H1 (cell line): ENCODE measurements around the gene CPXM2. TPM values are rescaled to one million over a fixed set of nuclear protein-coding genes. Genes with fewer than 3 reads are reported as not detected.

Experiments used
- ATF3 ChIP-seq: IDR thresholded peaks from 2 replicates; pipeline ENCODE4 v1.6.1; 2011; ENCODE audit warnings: low read depth, mild to moderate bottlenecking, low read length; ENCODE audit not compliant: insufficient read depth
- CTCF ChIP-seq, 3 experiments: IDR thresholded peaks; 1 replicate in 2 of 3; 2 replicates in 1 of 3; pipeline versions ENCODE4 v1.5.1 to v1.6.1; 2011; ENCODE audit warnings: low read length in 3 of 3, mild to moderate bottlenecking in 3 of 3, inconsistent platforms in 2 of 3, low read depth in 1 of 3, moderate library complexity in 1 of 3; ENCODE audit not compliant: insufficient read depth in 1 of 3; ENCODE audit errors: control extremely low read depth in 1 of 3
- EGR1 ChIP-seq: IDR thresholded peaks from 2 replicates; pipeline ENCODE4 v1.6.1; 2011; ENCODE audit warnings: low read depth, low read length, borderline replicate concordance
- JUN ChIP-seq: IDR thresholded peaks from 2 replicates; pipeline ENCODE4 v1.6.1; 2011; ENCODE audit warnings: low read depth, mild to moderate bottlenecking, improper control_type of control experiment, low read length
- KDM4A ChIP-seq: IDR thresholded peaks from one replicate; pipeline ENCODE4 v1.7.1; 2012; ENCODE audit warnings: low read depth, mild to moderate bottlenecking, moderate library complexity, low read length, inconsistent platforms; ENCODE audit not compliant: severe bottlenecking
- NANOG ChIP-seq: IDR thresholded peaks from 2 replicates; pipeline ENCODE4 v1.6.1; 2011; ENCODE audit warnings: low read length, low read depth, mild to moderate bottlenecking, inconsistent platforms; ENCODE audit not compliant: insufficient read depth, poor library complexity, severe bottlenecking
- POLR2AphosphoS5 ChIP-seq: IDR thresholded peaks from 2 replicates; pipeline ENCODE4 v1.6.1; 2011; ENCODE audit warnings: low read depth, low read length
- RAD21 ChIP-seq, 2 experiments: IDR thresholded peaks in 1 of 2; conservative IDR thresholded peaks in 1 of 2; 2 replicates each; pipeline ENCODE4 v1.6.1; 2011; ENCODE audit warnings: low read depth in 2 of 2, low read length in 2 of 2, improper control_type of control experiment in 1 of 2, inconsistent platforms in 1 of 2, mild to moderate bottlenecking in 1 of 2, moderate library complexity in 1 of 2
- TCF12 ChIP-seq: IDR thresholded peaks from 2 replicates; pipeline ENCODE4 v1.6.1; 2011; ENCODE audit warnings: low read depth, mild to moderate bottlenecking, low read length
- polyA plus RNA-seq, 7 experiments: library from polyadenylated mRNA; depleted of rRNA in 3 of 7; stranded (reverse) in 5 of 7; unstranded in 2 of 7; fragments of >200 nt in 5 of 7; fragments of 200-250 nt in 2 of 7; gene quantifications; 1 replicate in 5 of 7; 2 replicates in 1 of 7; 4 replicates in 1 of 7; pipeline versions ENCODE4 v1.2.1 to v1.2.3, GENCODE V29; 2011 to 2013; ENCODE audit warnings: missing spikeins in 2 of 7, mixed read lengths in 2 of 7
- total RNA-seq: library from RNA; stranded (reverse); fragmentation: NEBNext Ultra II Directional; extraction: Animal tissue kit (Norgen Biotek cat#: 25700); gene quantifications from 2 replicates; pipeline ENCODE4 v1.2.1, GENCODE V29; 2021

CPXM2 gene
- total and polyA plus RNA-seq, 2 of the 8 experiments (the other 6 are each of a cell fraction or from before 2014, with no cell fraction given): 2.4 to 2.9 TPM

GRCh38 chr10:123786896-123787295, 104.7 kb downstream of the CPXM2 start (continued):
- no peak for TF ChIP-seq CTCF (IDR thresholded peaks at IDR 0.05; ENCODE audit: control extremely low read depth in 1 of 3, insufficient read depth in 1 of 3, low read depth in 1 of 3, low read length in 3 of 3)
- no peak for TF ChIP-seq RAD21 (IDR thresholded peaks at IDR 0.05 in 1 of 2, conservative IDR thresholded peaks at IDR 0.05 in 1 of 2; ENCODE audit: low read depth in 2 of 2, low read length in 2 of 2)
- no peak for TF ChIP-seq TCF12
- no peak for TF ChIP-seq POLR2AphosphoS5
- TF ChIP-seq ATF3: no peak
- TF ChIP-seq NANOG: no peak
- TF ChIP-seq EGR1: no peak
- no peak for TF ChIP-seq JUN
- TF ChIP-seq KDM4A: no peak
